Dendritic cell treated with granulocyte-macrophage colony-stimulating factor and Interleukin-4, amounts not matched to agents 40 ng/mL and 50 ng/mL, for 4 days (primary cell): Measurements from ENCODE around the gene NKAIN1.
"Not testable (repeated sequence)": the region's sequence is repeated elsewhere in the genome, so short reads cannot be mapped to it uniquely, and the experiment has no call there.

ENCODE experiments used
- H3K27ac Mint-ChIP-seq: one replicate; pipeline ENCODE4 v1.8.0; 2022; ENCODE audit warnings: mild to moderate bottlenecking, mixed read lengths
- H3K27me3 Mint-ChIP-seq: one replicate; pipeline ENCODE4 v1.8.0; 2022; ENCODE audit warnings: mild to moderate bottlenecking, mixed read lengths
- H3K36me3 Mint-ChIP-seq: one replicate; pipeline ENCODE4 v1.8.0; 2022; ENCODE audit warnings: low read depth, mixed read lengths
- H3K4me1 Mint-ChIP-seq: one replicate; pipeline ENCODE4 v1.8.0; 2022; ENCODE audit warnings: low read depth, mixed read lengths
- H3K4me3 Mint-ChIP-seq: one replicate; pipeline ENCODE4 v1.8.0; 2022; ENCODE audit warnings: mild to moderate bottlenecking, moderate library complexity, mixed read lengths
- H3K9me3 Mint-ChIP-seq: one replicate; pipeline ENCODE4 v1.8.0; 2022; ENCODE audit warnings: mixed read lengths
- intact Hi-C: fragments of 100-400 bp; cut with micrococcal nuclease; formaldehyde crosslinking; loops from one replicate; pipeline ENCODE4 v1.15.0; 2022

NKAIN1 gene

DNA sequence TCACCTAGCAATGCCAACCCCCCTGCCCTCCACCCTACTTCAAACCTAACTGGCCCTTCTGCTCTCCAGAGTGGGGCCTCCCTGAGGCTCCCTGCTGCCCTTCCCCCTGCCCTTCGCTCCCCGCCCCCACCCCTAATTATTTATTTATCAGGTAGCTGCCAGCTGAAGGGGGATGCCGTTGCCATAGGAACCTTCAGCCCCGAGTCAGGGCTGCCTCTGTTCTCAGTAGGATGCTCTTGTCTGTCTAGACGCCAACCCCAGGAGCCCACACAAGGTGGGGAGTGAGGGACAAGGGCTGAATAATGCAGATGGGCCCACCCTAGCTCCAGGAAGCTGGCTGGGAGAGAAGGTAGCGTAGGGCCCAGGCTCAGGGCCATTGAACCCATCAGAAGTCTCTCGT is 41.1 kb downstream of the NKAIN1 start:
- H3K4me3 Mint-ChIP-seq = no peak overlapping the region
- intact Hi-C loops = no loop called here
- H3K36me3 Mint-ChIP-seq = no peaks in the 10 kb centered on the region
- H3K27me3 Mint-ChIP-seq = peaks cover 3% of the 10 kb centered on the region
- no peak overlapping the region for H3K27ac Mint-ChIP-seq
- H3K4me1 Mint-ChIP-seq = no peaks in the 10 kb centered on the region
- no peaks in the 10 kb centered on the region for H3K9me3 Mint-ChIP-seq

- H3K27me3 Mint-ChIP-seq = peaks cover 3% of the 10 kb centered on the region
- no peak overlapping the region for H3K4me3 Mint-ChIP-seq
- no peaks in the 10 kb centered on the region for H3K36me3 Mint-ChIP-seq
- no peaks in the 10 kb centered on the region for H3K9me3 Mint-ChIP-seq
- H3K27ac Mint-ChIP-seq = no peak overlapping the region
- no peaks in the 10 kb centered on the region for H3K4me1 Mint-ChIP-seq
- intact Hi-C loops = no loop called here
Observed at GRCh38 chr1:31198150-31198549, 41.5 kb downstream of the NKAIN1 start.

- peaks cover 3% of the 10 kb centered on the region for H3K27me3 Mint-ChIP-seq
- no peak overlapping the region for H3K4me3 Mint-ChIP-seq
- H3K36me3 Mint-ChIP-seq = no peaks in the 10 kb centered on the region
- no peaks in the 10 kb centered on the region for H3K4me1 Mint-ChIP-seq
- H3K27ac Mint-ChIP-seq = no peak overlapping the region
- H3K9me3 Mint-ChIP-seq = no peaks in the 10 kb centered on the region
- intact Hi-C loops = no loop called here
Observed at GRCh38 chr1:31196685-31197084, 43.0 kb downstream of the NKAIN1 start.

DNA sequence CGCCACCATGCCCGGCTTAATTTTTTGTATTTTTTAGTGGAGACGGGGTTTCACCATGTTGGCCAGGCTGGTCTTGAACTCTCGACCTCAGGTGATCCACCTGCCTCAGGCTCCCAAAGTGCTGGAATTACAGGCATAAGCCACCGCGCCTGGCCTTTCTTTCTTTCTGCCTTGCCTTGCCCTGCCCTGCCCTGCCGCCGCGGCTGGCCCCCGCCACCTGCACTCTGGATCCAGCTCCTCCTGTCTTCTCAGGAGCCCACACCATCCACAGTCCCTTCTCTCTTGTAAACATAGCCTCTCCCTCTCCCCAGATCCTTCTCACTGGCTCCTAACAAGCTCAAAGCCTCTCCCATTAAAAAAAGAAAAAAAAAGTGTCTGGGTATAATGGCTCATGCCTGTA is 44.4 kb downstream of the NKAIN1 start:
- H3K4me3 Mint-ChIP-seq, H3K27me3 Mint-ChIP-seq, H3K9me3 Mint-ChIP-seq, H3K4me1 Mint-ChIP-seq, intact Hi-C loops, H3K27ac Mint-ChIP-seq, H3K36me3 Mint-ChIP-seq: not testable (repeated sequence)

DNA sequence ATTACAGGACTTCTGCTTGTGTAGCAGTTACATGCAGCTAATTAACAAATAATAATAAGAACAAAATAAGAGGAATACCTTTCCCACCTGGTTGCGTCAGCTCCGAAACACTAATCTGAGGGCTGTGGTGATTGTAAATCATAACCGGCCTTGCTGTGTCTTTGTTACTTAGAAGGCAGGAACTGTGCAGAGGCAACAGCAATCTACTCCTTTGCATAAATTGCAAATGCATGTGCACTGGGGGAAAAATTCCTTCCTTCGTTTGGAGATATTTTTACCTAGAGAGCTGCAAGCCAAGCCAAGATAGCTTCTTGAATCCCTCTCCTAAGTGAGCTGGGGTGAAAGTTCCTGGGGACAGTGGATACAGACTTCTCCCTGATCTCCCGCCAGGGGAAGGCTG is 46.0 kb downstream of the NKAIN1 start:
- Mint-ChIP-seq H3K27ac (no peak overlapping the region), H3K4me1 (no peaks in the 10 kb centered on the region), H3K27me3 (peaks cover under 1% of the 10 kb centered on the region), H3K36me3 (no peaks in the 10 kb centered on the region), H3K9me3 (no peaks in the 10 kb centered on the region), H3K4me3 (no peak overlapping the region)
- intact Hi-C loops = no loop called here

DNA sequence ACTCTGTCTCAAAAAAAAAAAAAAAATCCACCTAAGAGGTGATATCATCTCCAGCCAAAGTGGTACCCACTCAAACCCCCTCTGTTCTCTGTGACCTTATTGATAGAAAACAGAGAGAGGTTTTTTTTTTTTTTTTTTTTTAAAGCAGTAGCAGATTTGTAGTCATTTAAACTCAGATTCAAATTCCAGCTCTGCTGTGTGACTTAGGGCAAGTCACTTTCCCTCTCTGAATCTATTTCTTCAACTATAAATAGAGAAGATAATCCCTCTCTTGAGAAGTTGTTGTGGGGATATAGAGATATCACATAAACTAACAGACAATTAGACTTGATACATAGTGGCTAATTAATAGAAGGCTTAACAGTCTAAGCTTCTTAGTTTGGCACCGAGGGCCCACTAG is 48.4 kb downstream of the NKAIN1 start:
- Mint-ChIP-seq H3K27ac (no peak overlapping the region), H3K4me3 (no peak overlapping the region), H3K9me3 (no peaks in the 10 kb centered on the region), H3K36me3 (no peaks in the 10 kb centered on the region), H3K4me1 (no peaks in the 10 kb centered on the region), H3K27me3 (peaks cover 7% of the 10 kb centered on the region)
- intact Hi-C loops = no loop called here

- H3K4me3 Mint-ChIP-seq = no peak overlapping the region
- intact Hi-C loops = no loop called here
- H3K9me3 Mint-ChIP-seq = no peaks in the 10 kb centered on the region
- H3K36me3 Mint-ChIP-seq = no peaks in the 10 kb centered on the region
- no peak overlapping the region for H3K27ac Mint-ChIP-seq
- no peaks in the 10 kb centered on the region for H3K4me1 Mint-ChIP-seq
- peaks cover 7% of the 10 kb centered on the region for H3K27me3 Mint-ChIP-seq
Observed at GRCh38 chr1:31189696-31190674, 49.7 kb downstream of the NKAIN1 start.

DNA sequence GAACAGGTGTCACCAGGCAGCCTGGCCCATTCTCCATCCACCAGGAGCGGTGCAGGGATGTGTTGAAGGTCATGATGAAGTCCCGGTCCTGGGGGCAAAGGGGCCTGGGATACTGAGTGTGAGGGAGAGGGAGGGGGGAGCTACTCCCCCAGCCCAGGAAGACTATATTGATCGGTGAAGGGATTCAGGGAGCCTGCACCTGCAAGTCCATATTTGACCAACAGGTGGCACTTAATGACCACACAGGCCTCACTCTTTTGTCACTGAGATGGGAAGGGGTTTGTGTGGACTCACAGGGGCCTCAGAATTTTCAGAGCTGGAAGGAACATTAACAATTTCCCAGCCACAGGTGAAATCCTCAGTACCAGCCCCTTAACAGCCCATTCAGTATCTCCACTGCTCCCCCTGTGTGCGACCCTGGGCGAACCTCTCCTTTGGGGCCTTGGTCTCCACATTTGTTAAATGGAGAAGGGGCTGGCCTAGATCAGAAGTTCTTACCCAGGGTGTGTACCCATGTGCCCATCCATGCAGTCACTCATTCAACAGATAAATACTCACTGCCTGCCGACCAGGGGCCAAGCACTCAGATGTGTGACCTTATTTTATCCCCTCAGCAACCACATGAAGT is 55.6 kb downstream of the NKAIN1 start:
- no peak overlapping the region for H3K27ac Mint-ChIP-seq
- no peaks in the 10 kb centered on the region for H3K9me3 Mint-ChIP-seq
- intact Hi-C loops = loop anchor here (1.0 kb wide), 1 partner anchor 238 kb away; no protein-coding TSS in a partner anchor
- peaks cover 47% of the 10 kb centered on the region for H3K27me3 Mint-ChIP-seq
- H3K4me1 Mint-ChIP-seq = peaks cover 16% of the 10 kb centered on the region
- H3K4me3 Mint-ChIP-seq = no peak overlapping the region
- H3K36me3 Mint-ChIP-seq = no peaks in the 10 kb centered on the region

GRCh38 chr1:31183126-31183525 is 56.6 kb downstream of the NKAIN1 start:
- Mint-ChIP-seq H3K9me3 (no peaks in the 10 kb centered on the region), H3K4me1 (peaks cover 16% of the 10 kb centered on the region), H3K27ac (no peak overlapping the region), H3K27me3 (peaks cover 46% of the 10 kb centered on the region), H3K4me3 (no peak overlapping the region), H3K36me3 (no peaks in the 10 kb centered on the region)
- intact Hi-C loops = no loop called here

DNA sequence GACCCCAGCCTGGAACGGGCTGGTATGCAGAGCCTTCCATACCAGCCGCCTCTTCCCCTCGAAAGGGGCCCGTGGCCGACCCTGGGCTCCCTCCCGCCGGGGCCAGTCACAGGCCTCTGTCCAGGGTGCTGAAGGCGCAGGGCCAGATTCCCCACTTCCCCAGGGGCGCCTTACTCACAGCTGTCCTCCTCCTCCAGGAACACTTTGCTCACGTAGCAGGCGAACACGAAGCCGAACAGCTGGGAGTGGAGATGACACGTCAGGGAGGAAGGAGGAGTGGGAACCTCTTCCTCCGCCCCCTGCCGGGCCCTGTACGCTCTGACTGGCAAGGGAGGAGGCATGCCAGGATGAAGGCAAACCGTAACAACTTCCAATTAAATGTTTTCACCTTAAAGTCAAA is 57.3 kb downstream of the NKAIN1 start:
- intact Hi-C loops = no loop called here

DNA sequence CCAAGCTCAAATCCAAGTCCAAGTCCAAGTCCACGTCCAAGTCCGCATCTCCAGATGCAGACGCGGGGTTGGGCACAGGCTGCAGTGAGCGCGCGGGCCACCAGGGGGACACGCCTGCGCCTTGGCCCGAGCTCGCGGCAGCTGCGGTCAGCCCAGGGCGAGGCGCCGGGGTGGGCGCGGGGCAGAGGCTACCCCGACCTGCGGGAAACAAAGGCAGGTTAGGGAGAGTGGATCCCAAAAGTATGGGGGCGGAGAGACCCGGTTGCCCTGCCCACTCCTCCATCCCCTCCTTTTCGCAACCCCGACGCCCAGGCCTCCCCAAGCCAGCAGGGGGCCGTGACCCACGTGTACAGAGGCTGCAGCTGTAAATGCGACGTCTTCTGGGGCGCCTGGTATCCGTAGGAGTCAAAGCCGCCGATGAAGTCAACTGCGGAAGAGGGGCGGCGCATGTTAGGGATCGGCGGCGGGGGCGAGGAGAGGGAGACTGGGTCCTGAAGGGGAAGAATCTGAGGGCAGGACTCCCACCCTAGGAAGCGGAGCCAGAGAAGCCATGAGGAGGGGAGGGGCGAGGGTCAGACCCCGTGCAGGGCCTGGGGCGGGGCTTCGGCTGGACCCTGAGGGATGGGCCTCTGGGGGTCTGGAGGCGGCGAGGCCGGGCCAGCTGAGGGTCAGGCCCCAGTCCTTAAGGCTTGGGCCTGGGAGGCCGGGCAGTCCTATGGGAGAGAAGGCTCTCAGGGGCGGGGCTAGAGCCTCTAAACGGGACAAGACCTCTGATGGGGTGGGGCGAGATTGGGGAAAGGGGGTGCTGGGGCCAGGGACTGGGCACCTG is 58.0 kb downstream of the NKAIN1 start:
- peaks cover 16% of the 10 kb centered on the region for H3K4me1 Mint-ChIP-seq
- H3K36me3 Mint-ChIP-seq = no peaks in the 10 kb centered on the region
- no peak overlapping the region for H3K27ac Mint-ChIP-seq
- peak overlapping the region; percentile 60 for H3K4me3 Mint-ChIP-seq
- H3K9me3 Mint-ChIP-seq = no peaks in the 10 kb centered on the region
- peaks cover 45% of the 10 kb centered on the region for H3K27me3 Mint-ChIP-seq
- intact Hi-C loops = no loop called here

More for the DNA sequence above, 57.3 kb downstream of the NKAIN1 start:
- Mint-ChIP-seq H3K9me3 (no peaks in the 10 kb centered on the region), H3K4me1 (peaks cover 16% of the 10 kb centered on the region), H3K36me3 (no peaks in the 10 kb centered on the region), H3K27me3 (peaks cover 49% of the 10 kb centered on the region), H3K27ac (no peak overlapping the region), H3K4me3 (peak overlapping the region; percentile 60)

DNA sequence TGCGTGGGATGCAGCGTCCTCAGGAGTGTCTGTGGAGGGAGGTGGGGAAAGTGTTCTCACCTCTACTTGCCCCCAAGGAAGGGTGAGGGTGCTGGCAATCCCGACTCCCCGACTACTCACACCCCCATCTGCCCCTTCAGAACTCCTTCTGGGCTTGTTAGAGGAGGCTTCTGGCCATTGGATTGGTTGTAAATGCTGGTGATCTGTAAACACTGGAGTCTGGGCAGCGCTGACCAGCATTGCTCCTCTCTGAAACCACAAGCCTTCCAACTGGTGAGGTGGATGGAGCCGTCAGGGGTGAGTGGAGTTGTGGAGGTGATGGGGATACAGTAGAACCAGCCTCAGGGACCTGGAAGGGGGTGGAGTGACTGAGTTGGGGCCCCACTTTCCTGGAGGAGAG is 59.3 kb downstream of the NKAIN1 start:
- no peaks in the 10 kb centered on the region for H3K9me3 Mint-ChIP-seq
- H3K36me3 Mint-ChIP-seq = no peaks in the 10 kb centered on the region
- no peak overlapping the region for H3K4me3 Mint-ChIP-seq
- H3K27me3 Mint-ChIP-seq = peaks cover 45% of the 10 kb centered on the region
- no peak overlapping the region for H3K27ac Mint-ChIP-seq
- H3K4me1 Mint-ChIP-seq = peaks cover 16% of the 10 kb centered on the region
- intact Hi-C loops = no loop called here

DNA sequence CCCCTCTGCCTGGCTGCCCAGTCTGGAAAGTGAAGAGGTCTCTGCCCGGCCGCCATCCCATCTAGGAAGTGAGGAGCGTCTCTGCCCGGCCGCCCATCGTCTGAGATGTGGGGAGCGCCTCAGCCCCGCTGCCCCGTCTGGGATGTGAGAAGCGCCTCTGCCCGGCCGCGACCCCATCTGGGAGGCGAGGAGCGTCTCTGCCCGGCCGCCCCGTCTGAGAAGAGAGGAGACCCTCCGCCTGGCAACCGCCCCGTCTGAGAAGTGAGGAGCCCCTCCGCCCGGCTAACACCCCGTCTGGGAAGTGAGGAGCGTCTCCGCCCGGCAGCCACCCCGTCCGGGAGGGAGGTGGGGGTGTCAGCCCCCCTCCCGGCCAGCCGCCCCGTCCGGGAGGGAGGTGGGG is 63.4 kb downstream of the NKAIN1 start:
- intact Hi-C loops, H3K36me3 Mint-ChIP-seq: not testable (repeated sequence)

GRCh38 chr1:31170486-31170735 is 69.3 kb downstream of the NKAIN1 start:
- intact Hi-C loops = no loop called here
- no peaks in the 10 kb centered on the region for H3K36me3 Mint-ChIP-seq
- H3K9me3 Mint-ChIP-seq = no peaks in the 10 kb centered on the region
- H3K4me3 Mint-ChIP-seq = no peak overlapping the region
- peaks cover 16% of the 10 kb centered on the region for H3K4me1 Mint-ChIP-seq
- H3K27me3 Mint-ChIP-seq = no peaks in the 10 kb centered on the region
- H3K27ac Mint-ChIP-seq = peak overlapping the region; percentile 82

More for the DNA sequence above, 63.4 kb downstream of the NKAIN1 start:
- not testable (repeated sequence) for H3K4me3 Mint-ChIP-seq, H3K27ac Mint-ChIP-seq, H3K9me3 Mint-ChIP-seq, H3K4me1 Mint-ChIP-seq
- H3K27me3 Mint-ChIP-seq = peaks cover 27% of the 10 kb centered on the region
